DMS153 treated with DMSO at 0.1 percent for 48 hours (cell line): Measurements from ENCODE around the gene NIPBL.
"Not testable (repeated sequence)": the region's sequence is repeated elsewhere in the genome, so short reads cannot be mapped to it uniquely, and the experiment has no call there.

ENCODE experiments used
- DNase-seq: peaks from one replicate; lab custom pipeline; 2025; ENCODE audit not compliant: unreplicated experiment; lab: John Stamatoyannopoulos, UW

Gene NIPBL

DNA sequence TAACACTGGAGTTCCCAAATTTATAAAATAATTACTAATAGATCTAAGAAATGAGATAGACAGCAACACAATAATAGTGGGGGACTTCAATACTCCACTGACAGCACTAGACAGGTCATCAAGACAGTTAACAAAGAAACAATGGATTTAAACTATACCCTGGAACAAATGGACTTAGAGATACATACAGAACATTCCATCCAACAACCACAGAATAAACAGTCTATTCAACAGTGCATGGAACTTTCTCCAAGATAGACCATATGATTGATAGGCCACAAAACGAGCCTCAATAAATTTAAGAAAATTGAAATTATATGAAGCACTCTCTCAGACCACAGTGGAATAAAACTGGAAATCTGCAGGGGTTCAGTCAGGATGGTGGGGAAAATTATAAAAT, 209.5 kb downstream of the NIPBL start:
- DNase-seq = not testable (repeated sequence)

DNA sequence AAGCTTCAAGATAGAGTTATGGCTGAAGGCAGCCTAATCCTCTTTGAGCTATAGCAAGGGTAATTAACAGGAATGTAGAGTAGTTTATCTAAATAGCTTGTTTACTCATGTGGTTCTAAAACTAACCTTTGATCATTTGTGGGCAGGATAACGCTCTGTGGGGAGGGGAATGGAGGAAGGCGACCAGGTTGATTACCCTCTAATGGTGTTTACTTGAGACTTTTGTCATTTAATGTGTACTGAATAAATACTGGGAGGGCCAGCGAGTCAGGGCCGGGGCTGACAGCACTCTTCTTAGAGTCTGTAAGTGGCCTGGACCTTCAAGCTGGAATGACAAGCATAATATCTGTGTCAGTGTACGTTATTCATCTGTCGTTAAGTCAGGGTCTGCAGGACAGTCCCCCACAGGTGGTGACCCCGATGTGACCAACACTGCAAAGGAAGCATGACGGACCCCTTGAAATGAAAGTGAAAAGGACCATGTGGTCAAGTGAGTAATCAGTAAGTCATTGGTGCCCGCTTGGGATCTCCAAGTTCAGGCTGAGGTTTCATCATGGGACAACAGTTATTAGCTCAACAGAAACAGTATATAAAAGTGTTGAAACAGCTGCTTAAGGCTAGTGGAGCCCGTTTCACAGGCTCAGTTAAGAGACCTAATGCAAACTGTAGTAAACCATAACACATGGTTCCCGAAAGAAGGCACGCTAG, 210.1 kb downstream of the NIPBL start:
- DNase-seq = no peak

- no peak for DNase-seq
Observed at GRCh38 chr5:37088009-37088408, 211.4 kb downstream of the NIPBL start.

DNA sequence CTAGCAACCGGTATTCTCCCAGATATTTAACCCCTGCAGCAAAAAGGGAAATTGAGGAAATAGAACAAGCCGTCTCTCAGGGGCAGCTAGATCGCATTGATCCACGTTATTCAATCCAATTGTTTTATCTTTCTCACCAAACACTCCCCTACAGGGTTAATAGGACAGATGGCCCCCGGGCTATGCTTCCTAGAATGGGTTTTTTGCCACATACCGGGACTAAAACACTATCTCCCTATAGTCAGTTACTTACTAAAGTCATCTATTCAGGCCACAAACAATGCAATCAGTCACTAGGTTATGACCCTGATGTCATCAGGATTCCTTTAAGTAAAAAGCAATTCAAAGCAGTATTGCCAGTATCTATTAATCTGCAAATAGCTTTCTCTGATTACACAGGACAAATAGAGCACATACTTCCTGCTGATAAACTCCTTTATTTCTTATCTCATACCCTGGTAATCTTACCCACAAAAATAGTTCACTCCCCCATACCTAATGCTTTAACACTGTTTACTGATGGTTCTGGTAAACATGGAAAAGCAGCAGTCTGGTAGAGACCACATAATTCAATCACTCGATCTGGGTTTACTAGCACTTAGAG, 213.7 kb downstream of the NIPBL start:
- DNase-seq = no peak

DNA sequence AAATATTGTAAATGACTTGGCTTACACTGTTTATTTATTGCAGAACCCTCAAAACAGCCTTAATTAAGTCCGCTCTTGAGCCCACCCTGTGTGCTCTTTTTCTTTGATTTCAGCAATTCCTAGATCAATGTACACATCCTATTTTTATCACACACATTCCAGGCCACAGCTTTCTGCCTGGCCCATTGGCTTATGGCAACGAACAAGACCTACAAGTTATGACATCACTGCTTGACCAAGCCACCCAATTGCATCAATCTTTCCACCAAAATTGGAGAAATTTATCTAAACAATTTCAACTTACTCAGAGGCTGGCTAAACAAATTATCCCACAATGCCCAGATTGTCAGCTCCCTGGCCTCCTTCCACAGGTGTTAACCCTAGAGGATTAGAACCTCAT, 214.2 kb downstream of the NIPBL start:
- DNase-seq = no peak

DNA sequence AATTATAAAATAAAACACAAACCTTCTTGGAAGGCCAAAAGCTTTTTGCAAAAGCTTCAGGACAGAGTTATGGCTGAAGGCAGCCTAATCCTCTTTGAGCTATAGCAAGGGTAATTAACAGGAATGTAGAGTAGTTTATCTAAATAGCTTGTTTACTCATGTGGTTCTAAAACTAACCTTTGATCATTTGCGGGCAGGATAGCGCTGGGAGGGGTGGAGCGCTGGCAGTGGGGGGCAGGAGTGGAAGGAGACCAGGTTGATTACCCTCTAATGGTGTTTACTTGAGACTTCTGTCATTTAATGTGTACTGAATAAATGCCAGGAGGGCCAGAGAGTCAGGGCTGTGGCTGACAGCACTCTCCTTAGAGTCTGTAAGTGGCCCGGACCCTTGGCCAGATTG, 217.2 kb downstream of the NIPBL start:
- DNase-seq = not testable (repeated sequence)

DNA sequence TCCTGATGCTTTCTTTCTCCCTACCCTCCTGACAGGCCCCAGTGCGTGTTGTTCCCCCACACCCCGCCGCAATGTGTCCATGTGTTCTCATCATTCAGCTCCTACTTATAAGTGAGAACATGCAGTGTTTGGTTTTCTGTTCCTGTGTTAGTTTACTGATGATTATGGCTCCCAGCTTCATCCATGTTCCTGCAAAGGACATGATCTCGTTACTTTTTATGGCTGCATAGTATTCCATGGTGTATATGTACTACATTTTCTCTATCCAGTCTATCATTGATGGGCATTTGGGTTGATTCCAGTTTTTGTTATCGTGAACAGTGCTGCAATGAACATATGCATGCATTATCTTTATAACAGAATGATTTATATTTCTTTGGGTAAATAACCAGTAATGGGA, 222.7 kb downstream of the NIPBL start:
- not testable (repeated sequence) for DNase-seq

GRCh38 chr5:37103302-37103701, 226.7 kb downstream of the NIPBL start:
- DNase-seq = no peak

DNA sequence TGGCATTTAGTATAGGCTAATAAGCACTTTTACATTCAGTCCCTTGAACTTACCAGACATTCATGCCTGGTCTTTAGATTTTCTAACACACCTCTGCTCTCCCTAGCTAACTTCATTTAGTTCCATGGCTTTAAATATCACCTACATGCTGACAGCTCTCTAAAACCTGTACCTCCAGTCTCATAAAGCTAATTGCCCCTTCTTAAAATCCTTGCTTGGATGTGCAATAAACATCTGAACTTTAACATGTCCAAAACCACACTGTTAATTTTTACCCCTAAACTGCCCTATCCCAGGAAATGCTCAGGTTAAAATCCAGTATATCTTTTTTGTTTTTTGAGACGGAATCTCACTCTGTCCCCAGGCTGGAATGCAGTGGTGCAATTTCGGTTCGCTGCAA, 232.8 kb downstream of the NIPBL start:
- DNase-seq = no peak

DNA sequence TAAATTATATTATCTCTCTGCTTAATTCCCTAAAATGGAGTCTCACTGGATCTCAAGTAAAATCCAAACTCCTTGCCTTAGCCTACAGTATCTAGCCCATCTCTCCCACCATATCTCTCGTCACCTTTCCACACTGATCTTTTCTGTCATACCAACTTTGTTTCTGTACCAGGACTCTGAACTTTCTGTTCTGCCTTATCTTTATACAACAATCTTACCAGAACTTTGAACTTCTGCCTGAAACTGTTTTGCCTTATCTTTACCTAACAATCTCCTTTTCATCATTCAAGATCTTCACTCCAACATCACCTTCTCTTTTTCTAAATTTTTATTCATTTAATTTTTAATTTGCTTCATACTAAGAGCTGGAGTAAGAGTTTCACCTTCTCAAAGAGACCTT, 233.6 kb downstream of the NIPBL start:
- no peak for DNase-seq

DNA sequence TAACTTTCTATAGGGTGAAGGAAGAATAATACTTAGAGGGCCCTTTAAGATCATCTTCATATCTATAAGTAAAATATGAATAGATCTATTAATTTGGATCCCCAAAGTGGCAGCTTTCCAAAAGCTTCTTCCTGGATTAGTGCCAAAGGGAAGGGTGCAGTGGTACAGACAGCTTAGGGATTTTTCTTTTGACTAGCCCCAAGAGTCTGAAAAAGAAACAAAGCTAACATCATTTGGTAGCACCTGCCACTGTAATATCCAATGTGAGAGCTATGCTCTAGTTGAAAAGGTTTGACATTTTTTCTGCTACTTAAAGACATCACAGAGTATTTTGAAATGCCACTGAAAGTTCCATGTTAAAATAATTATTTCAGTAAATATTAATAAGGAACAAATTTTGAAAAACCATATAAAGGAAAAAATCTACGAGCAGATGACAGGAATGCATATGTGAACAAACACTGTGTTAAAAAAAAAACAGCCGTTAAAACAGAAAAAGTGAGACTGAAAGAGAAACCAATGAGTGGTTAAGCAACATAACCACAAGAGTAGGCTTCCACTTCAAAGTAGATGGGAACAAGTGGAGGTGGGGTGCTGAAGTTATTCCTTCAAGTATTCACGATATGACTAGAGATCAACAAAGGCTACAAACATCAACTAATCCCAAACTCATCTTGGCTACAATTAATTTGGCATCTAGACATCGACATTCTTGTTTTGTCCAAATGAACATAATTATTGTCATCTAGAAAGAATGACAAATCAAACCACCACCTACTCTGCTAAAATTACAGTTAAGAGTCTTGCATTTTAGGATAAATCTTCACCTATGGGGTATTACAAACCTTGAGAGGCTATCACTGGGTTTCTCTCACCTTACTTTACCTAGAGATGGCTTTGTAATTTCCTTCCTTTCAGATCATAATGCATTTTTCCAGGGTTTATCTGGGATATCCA, 235.1 kb downstream of the NIPBL start:
- DNase-seq = no peak

- DNase-seq = no peak
Observed at GRCh38 chr5:37112383-37112991, 235.9 kb downstream of the NIPBL start.
